A549 (cell line): ENCODE measurements around the gene MATN3. TPM values are rescaled to one million over a fixed set of nuclear protein-coding genes. Genes with fewer than 3 reads are reported as not detected.

Source experiments
- ATAC-seq, 2 experiments: fragments of 200-7000 bp in 1 of 2; fragments of >200 bp in 1 of 2; cut with Nextera tagmentation in 1 of 2; cut with Tn5 transposase in 1 of 2; 3 replicates each; pipeline versions ENCODE4 v1.8.0 to v1.9.1; 2018 to 2020; ENCODE audit warnings: mild to moderate bottlenecking in 1 of 2, moderate library complexity in 1 of 2
- CTCF ChIA-PET: fragments of 300-600 bp; sonication (Branson Sonifier 250); formaldehyde crosslinking; extraction: SDS; loops from one replicate; lab custom pipeline; 2021; ENCODE audit warnings: antibody characterized with exemption, inconsistent platforms; lab: Yijun Ruan, JAX
- POLR2A ChIA-PET: fragments of 350-600 bp; formaldehyde crosslinking; extraction: SDS; loops from one replicate; lab custom pipeline; 2021; ENCODE audit warnings: antibody characterized with exemption, inconsistent platforms; lab: Yijun Ruan, JAX
- DNase-seq, 2 experiments: peaks; one replicate each; pipeline versions ENCODE4 v3.0.0 to v3.0.0-alpha.2; 2011 to 2016; ENCODE audit warnings: low read depth in 1 of 2, low spot score in 1 of 2
- FAIRE-seq: peaks from 2 replicates; lab custom pipeline; 2011; peaks lifted over from hg19 to GRCh38; lab: Jason Lieb, UNC
- H3K27ac ChIP-seq, 2 experiments: fragments of >200 bp; sonication (Bioruptor Twin); formaldehyde crosslinking; 3 replicates each; pipeline ENCODE4 v1.5.1; 2016 to 2017
- H3K4me1 ChIP-seq: fragments of >200 bp; sonication (Bioruptor Twin); formaldehyde crosslinking; 3 replicates; pipeline ENCODE4 v1.6.1; 2016
- H3K4me2 ChIP-seq: fragments of >200 bp; sonication (Bioruptor Twin); formaldehyde crosslinking; 3 replicates; pipeline ENCODE4 v1.6.1; 2016
- H3K4me3 ChIP-seq: fragments of >200 bp; sonication (Bioruptor Twin); formaldehyde crosslinking; 3 replicates; pipeline ENCODE4 v1.5.1; 2016
- H3K9me3 ChIP-seq: fragments of >200 bp; sonication (Bioruptor Twin); formaldehyde crosslinking; 3 replicates; pipeline ENCODE4 v1.6.1; 2016
- BHLHE40 ChIP-seq: IDR thresholded peaks from 2 replicates; pipeline ENCODE4 v1.6.1; 2012; ENCODE audit warnings: low read depth, low read length, inconsistent platforms
- CBX2 ChIP-seq: fragments of 200-600 bp; sonication (generic); IDR thresholded peaks from 2 replicates; pipeline ENCODE4 v1.6.1; 2016; ENCODE audit warnings: low read depth, mild to moderate bottlenecking, borderline replicate concordance
- CEBPB ChIP-seq, 2 experiments: fragments of >200 bp in 1 of 2; sonication (Bioruptor Twin) in 1 of 2; formaldehyde crosslinking in 1 of 2; IDR thresholded peaks; 2 replicates each; pipeline ENCODE4 v1.6.1; 2012 to 2016
- CHD2 ChIP-seq: fragments of 150-350 bp; IDR thresholded peaks from 2 replicates; pipeline ENCODE4 v1.6.1; 2014; ENCODE audit warnings: low read length; ENCODE audit not compliant: partially characterized antibody
- FOXS1 ChIP-seq: fragments of 250-450 bp; sonication (Bioruptor Pico); IDR thresholded peaks from 2 replicates; pipeline ENCODE4 v1.5.0; 2020; ENCODE audit warnings: mild to moderate bottlenecking, moderate library complexity
- HOXB13 ChIP-seq: fragments of 250-450 bp; sonication (Bioruptor Pico); IDR thresholded peaks from 2 replicates; pipeline ENCODE4 v1.5.0; 2020; ENCODE audit warnings: low read depth, mild to moderate bottlenecking, moderate library complexity
- JUN ChIP-seq, 2 experiments: fragments of >200 bp; sonication (Bioruptor Twin); formaldehyde crosslinking; IDR thresholded peaks; 2 replicates in 1 of 2; 3 replicates in 1 of 2; pipeline ENCODE4 v1.6.1; 2016 to 2017
- JUNB ChIP-seq: fragments of >200 bp; sonication (Bioruptor Twin); formaldehyde crosslinking; IDR thresholded peaks from 2 replicates; pipeline ENCODE4 v1.6.1; 2016
- MAZ ChIP-seq: fragments of 150-350 bp; IDR thresholded peaks from 2 replicates; pipeline ENCODE4 v1.6.1; 2014; ENCODE audit warnings: antibody characterized with exemption, low read depth, low read length, borderline replicate concordance
- NFE2L2 ChIP-seq: fragments of 150-350 bp; conservative IDR thresholded peaks from 2 replicates; pipeline ENCODE4 v1.6.1; 2014; ENCODE audit warnings: low read length
- POLR2AphosphoS2 ChIP-seq: conservative IDR thresholded peaks from 2 replicates; pipeline ENCODE4 v1.6.1; 2012; ENCODE audit warnings: low read length, improper control_type of control experiment, inconsistent platforms
- RAD21 ChIP-seq, 2 experiments: fragments of >200 bp in 1 of 2; sonication (Bioruptor Twin) in 1 of 2; formaldehyde crosslinking in 1 of 2; IDR thresholded peaks in 1 of 2; conservative IDR thresholded peaks in 1 of 2; 2 replicates in 1 of 2; 3 replicates in 1 of 2; pipeline ENCODE4 v1.6.1; 2012 to 2018; ENCODE audit warnings: inconsistent platforms in 1 of 2
- RARB ChIP-seq: fragments of 250-450 bp; sonication (Bioruptor Pico); IDR thresholded peaks from 2 replicates; pipeline ENCODE4 v1.8.0; 2021; ENCODE audit warnings: mild to moderate bottlenecking, moderate library complexity
- SMC3 ChIP-seq: fragments of >200 bp; sonication (Bioruptor Twin); formaldehyde crosslinking; IDR thresholded peaks from 3 replicates; pipeline ENCODE4 v1.6.1; 2018; ENCODE audit warnings: inconsistent platforms
- TFCP2L1 ChIP-seq: fragments of 250-450 bp; sonication (Bioruptor Pico); IDR thresholded peaks from 2 replicates; pipeline ENCODE4 v1.5.0; 2021; ENCODE audit warnings: mild to moderate bottlenecking
- ZFP36 ChIP-seq: fragments of 450-650 bp; IDR thresholded peaks from 2 replicates; pipeline ENCODE4 v1.6.1; 2014; ENCODE audit warnings: borderline replicate concordance; ENCODE audit not compliant: partially characterized antibody
- WGBS: methylation state at CpG from one replicate; pipeline ENCODE4 v1.1.6; 2017; ENCODE audit errors: missing lambda C conversion rate; 5-methylcytosine and 5-hydroxymethylcytosine counted together
- polyA plus RNA-seq, 4 experiments: library from polyadenylated mRNA; depleted of rRNA in 3 of 4; stranded (reverse); fragments of >200 nt; fragmentation: RNase III in 1 of 4; extraction: RNeasy Plus Mini Kit Qiagen cat#74134 plus additional on column Dnase treatment in 1 of 4; gene quantifications; 2 replicates in 3 of 4; 3 replicates in 1 of 4; pipeline ENCODE4 v1.2.3, GENCODE V29; 2011 to 2017
- TF ChIP-seq, protein P1 (sequence below): fragments of >200 bp; sonication (Bioruptor Twin); formaldehyde crosslinking; IDR thresholded peaks from 2 replicates; pipeline ENCODE4 v1.6.1; 2016
- TF ChIP-seq, protein P2 (sequence below): fragments of 250-450 bp; sonication (Bioruptor Pico); IDR thresholded peaks from 2 replicates; pipeline ENCODE4 v1.5.0; 2020; ENCODE audit warnings: low read depth, mild to moderate bottlenecking, moderate library complexity
- TF ChIP-seq, protein P3 (sequence below): IDR thresholded peaks from 2 replicates; pipeline ENCODE4 v1.6.1; 2012
- TF ChIP-seq, protein P4 (sequence below): fragments of 150-350 bp; IDR thresholded peaks from 2 replicates; pipeline ENCODE4 v1.6.1; 2014; ENCODE audit warnings: low read depth, mild to moderate bottlenecking, low read length
- TF ChIP-seq, protein P5 (sequence below): fragments of 450-650 bp; IDR thresholded peaks from 2 replicates; pipeline ENCODE4 v1.6.1; 2014; ENCODE audit warnings: antibody characterized with exemption
- TF ChIP-seq, protein P6 (sequence below): fragments of >200 bp; sonication (Bioruptor Twin); formaldehyde crosslinking; IDR thresholded peaks from 3 replicates; pipeline ENCODE4 v1.5.1; 2016

The MATN3 gene
- polyA plus RNA-seq, 2 of the 4 experiments (the other 2 are of a cell fraction), result 14.2 to 16.8 TPM

DNA sequence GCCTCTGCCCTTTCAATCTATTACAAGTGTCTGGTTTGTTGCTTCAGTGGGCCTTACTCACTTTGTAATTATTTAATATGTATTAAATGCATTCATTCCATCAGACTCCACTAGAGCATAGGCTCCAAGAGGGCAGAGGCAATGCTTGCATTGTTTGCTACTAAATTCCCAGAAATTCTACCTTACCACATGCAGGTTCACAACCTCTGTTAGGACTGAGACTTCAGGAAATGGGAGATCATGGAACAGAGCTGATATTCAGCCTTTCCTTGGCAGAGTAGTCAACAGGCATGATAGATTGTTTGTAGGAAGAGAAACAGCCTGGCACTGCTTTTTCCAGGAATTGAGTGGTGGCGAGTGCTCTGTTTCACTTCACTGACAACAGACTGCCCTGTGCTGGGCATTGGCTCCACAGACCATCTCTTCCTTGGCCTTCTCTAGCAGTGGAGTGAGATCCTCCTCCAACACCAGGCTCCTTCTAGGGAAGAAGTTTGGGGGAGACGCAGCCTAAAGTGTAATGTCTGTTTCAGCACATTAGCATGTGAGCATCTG is 6.2 kb upstream of the MATN3 start (continued):
- TF ChIP-seq, protein P1, sequence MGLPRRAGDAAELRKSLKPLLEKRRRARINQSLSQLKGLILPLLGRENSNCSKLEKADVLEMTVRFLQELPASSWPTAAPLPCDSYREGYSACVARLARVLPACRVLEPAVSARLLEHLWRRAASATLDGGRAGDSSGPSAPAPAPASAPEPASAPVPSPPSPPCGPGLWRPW, result no peak
- TF ChIP-seq JUN (IDR thresholded peaks at IDR 0.05) (no peak), FOXS1 (CRISPR knock-in tag) (no peak)
- TF ChIP-seq, protein P2, sequence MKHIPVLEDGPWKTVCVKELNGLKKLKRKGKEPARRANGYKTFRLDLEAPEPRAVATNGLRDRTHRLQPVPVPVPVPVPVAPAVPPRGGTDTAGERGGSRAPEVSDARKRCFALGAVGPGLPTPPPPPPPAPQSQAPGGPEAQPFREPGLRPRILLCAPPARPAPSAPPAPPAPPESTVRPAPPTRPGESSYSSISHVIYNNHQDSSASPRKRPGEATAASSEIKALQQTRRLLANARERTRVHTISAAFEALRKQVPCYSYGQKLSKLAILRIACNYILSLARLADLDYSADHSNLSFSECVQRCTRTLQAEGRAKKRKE, result no peak

DNA sequence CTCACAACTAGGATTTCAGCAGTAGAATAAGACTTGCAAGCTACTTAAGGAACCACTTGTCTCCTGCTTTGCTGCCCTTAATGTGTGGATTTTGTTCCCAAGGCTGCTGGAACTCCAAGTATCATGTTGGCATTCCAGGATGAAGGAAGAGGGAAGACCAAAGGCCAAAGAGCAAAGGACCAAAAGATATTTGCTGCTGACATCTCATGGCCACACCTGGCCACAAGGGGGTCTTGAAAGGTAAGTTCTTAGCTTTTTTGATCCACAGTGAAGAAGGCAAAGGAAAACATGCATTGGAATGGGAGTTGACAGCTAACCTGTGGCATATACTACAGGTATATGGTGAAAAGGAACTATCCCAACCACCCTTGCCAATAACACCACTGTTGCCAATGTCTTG is 3.9 kb upstream of the MATN3 start:
- FAIRE-seq (no peak), ATAC-seq (no peak), DNase-seq (no peak)
- CTCF ChIA-PET, result interaction anchor here (0.7 to 8.6 kb wide), 33 partner anchors 8 to 271 kb away, joined by 3 to 146 read pairs (median 10); partner anchors contain the start of genes LAPTM4A and SDC1
- Histone ChIP-seq H3K4me2 (no peak overlapping the region), H3K4me1 (peaks cover 10% of the 10 kb centered on the region; the same call in 1 of the 3 replicates), H3K9me3 (peaks cover 20% of the 10 kb centered on the region), H3K27ac (no peak overlapping the region), H3K4me3 (no peak overlapping the region)
- TF ChIP-seq, protein P3, sequence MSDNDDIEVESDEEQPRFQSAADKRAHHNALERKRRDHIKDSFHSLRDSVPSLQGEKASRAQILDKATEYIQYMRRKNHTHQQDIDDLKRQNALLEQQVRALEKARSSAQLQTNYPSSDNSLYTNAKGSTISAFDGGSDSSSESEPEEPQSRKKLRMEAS, result no peak
- no peak for TF ChIP-seq POLR2AphosphoS2
- POLR2A ChIA-PET, result interaction anchor here (1.3 kb wide), 2 partner anchors 75 to 77 kb away, joined by 3 to 5 read pairs; no protein-coding TSS in a partner anchor

DNA sequence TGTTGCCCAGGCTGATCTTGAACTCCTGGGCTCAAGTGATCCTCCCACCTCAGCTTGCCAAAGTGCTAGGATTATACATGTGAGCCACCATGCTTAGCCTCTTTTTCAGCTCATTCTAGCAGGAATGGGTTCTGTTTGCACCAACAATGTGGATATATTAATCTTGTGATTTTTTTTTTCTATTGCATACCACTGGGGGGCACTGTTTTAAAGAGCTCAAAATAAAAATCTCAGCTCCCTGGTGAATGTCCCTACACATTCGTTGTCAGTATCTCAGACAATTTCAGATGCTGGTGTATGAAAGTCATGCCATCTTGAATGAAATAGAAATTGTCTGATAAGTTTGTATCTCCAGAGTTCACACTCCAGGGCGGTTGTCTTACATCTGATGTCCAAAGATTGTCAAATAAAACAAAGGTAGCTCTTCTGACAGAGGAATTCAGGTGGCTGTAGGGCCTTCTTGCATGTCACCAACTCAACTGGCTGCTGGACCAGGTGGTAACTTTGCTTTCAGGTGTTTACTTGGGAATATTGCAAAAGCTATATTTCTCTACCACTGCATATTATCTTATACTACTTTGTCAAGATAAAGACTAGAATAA is 3.1 kb upstream of the MATN3 start:
- Histone ChIP-seq H3K4me3 (no peak overlapping the region), H3K27ac (no peak overlapping the region), H3K4me1 (peaks cover 10% of the 10 kb centered on the region; the same call in 1 of the 3 replicates), H3K9me3 (peaks cover 13% of the 10 kb centered on the region), H3K4me2 (no peak overlapping the region)
- ChIA-PET CTCF (interaction anchor here (0.6 to 8.6 kb wide), 59 partner anchors 8 to 315 kb away, joined by 3 to 146 read pairs (median 6); partner anchors contain the start of genes LAPTM4A and SDC1), POLR2A (interaction anchor here (0.8 to 1.5 kb wide), 4 partner anchors 26 to 78 kb away, joined by 3 to 11 read pairs (median 4); partner anchors contain the start of genes LAPTM4A and WDR35)
- FAIRE-seq (no peak), DNase-seq (peak; percentile 40 to 70), ATAC-seq (peak in 1 of 2 experiments; percentile 42; a peak in 3 of 6 replicates)
- TF ChIP-seq SMC3 (peak; percentile 77), ZFP36 (no peak), JUNB (no peak), CHD2 (no peak), NFE2L2 (no peak), POLR2AphosphoS2 (no peak), TFCP2L1 (CRISPR knock-in tag) (no peak), RARB (CRISPR knock-in tag) (no peak), MAZ (no peak), HOXB13 (CRISPR knock-in tag) (no peak), RAD21 (conservative IDR thresholded peaks at IDR 0.05 in 1 of 2, IDR thresholded peaks at IDR 0.05 in 1 of 2) (peak; percentile 75 to 76), BHLHE40 (no peak), CEBPB (IDR thresholded peaks at IDR 0.05) (no peak), CBX2 (no peak)
- TF ChIP-seq, protein P4, sequence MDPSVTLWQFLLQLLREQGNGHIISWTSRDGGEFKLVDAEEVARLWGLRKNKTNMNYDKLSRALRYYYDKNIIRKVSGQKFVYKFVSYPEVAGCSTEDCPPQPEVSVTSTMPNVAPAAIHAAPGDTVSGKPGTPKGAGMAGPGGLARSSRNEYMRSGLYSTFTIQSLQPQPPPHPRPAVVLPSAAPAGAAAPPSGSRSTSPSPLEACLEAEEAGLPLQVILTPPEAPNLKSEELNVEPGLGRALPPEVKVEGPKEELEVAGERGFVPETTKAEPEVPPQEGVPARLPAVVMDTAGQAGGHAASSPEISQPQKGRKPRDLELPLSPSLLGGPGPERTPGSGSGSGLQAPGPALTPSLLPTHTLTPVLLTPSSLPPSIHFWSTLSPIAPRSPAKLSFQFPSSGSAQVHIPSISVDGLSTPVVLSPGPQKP, result no peak
- TF ChIP-seq, protein P5, sequence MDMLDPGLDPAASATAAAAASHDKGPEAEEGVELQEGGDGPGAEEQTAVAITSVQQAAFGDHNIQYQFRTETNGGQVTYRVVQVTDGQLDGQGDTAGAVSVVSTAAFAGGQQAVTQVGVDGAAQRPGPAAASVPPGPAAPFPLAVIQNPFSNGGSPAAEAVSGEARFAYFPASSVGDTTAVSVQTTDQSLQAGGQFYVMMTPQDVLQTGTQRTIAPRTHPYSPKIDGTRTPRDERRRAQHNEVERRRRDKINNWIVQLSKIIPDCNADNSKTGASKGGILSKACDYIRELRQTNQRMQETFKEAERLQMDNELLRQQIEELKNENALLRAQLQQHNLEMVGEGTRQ, result no peak
- TF ChIP-seq, protein P6, sequence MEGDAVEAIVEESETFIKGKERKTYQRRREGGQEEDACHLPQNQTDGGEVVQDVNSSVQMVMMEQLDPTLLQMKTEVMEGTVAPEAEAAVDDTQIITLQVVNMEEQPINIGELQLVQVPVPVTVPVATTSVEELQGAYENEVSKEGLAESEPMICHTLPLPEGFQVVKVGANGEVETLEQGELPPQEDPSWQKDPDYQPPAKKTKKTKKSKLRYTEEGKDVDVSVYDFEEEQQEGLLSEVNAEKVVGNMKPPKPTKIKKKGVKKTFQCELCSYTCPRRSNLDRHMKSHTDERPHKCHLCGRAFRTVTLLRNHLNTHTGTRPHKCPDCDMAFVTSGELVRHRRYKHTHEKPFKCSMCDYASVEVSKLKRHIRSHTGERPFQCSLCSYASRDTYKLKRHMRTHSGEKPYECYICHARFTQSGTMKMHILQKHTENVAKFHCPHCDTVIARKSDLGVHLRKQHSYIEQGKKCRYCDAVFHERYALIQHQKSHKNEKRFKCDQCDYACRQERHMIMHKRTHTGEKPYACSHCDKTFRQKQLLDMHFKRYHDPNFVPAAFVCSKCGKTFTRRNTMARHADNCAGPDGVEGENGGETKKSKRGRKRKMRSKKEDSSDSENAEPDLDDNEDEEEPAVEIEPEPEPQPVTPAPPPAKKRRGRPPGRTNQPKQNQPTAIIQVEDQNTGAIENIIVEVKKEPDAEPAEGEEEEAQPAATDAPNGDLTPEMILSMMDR, result peak; percentile 84
- 16% methylated on average over 2 of the region's 2 CpGs for WGBS
